Measurements from ENCODE around the gene SIGLEC6. TPM values are rescaled to one million over a fixed set of nuclear protein-coding genes. Genes with fewer than 3 reads are reported as not detected.
"Not testable (repeated sequence)": the region's sequence is repeated elsewhere in the genome, so short reads cannot be mapped to it uniquely, and the experiment has no call there.

The SIGLEC6 gene
- total RNA-seq, 1 donor, result not detected

- peaks cover 3% of the 10 kb centered on the region for H3K27me3 ChIP-seq (ENCODE audit: insufficient read depth, low read length)
- TF ChIP-seq, protein P1, sequence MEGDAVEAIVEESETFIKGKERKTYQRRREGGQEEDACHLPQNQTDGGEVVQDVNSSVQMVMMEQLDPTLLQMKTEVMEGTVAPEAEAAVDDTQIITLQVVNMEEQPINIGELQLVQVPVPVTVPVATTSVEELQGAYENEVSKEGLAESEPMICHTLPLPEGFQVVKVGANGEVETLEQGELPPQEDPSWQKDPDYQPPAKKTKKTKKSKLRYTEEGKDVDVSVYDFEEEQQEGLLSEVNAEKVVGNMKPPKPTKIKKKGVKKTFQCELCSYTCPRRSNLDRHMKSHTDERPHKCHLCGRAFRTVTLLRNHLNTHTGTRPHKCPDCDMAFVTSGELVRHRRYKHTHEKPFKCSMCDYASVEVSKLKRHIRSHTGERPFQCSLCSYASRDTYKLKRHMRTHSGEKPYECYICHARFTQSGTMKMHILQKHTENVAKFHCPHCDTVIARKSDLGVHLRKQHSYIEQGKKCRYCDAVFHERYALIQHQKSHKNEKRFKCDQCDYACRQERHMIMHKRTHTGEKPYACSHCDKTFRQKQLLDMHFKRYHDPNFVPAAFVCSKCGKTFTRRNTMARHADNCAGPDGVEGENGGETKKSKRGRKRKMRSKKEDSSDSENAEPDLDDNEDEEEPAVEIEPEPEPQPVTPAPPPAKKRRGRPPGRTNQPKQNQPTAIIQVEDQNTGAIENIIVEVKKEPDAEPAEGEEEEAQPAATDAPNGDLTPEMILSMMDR (IDR thresholded peaks at IDR 0.05; ENCODE audit: extremely low read depth, low read depth, low read length), result no peak
Observed at GRCh38 chr19:51505904-51506303, 25.6 kb downstream of the SIGLEC6 start.

DNA sequence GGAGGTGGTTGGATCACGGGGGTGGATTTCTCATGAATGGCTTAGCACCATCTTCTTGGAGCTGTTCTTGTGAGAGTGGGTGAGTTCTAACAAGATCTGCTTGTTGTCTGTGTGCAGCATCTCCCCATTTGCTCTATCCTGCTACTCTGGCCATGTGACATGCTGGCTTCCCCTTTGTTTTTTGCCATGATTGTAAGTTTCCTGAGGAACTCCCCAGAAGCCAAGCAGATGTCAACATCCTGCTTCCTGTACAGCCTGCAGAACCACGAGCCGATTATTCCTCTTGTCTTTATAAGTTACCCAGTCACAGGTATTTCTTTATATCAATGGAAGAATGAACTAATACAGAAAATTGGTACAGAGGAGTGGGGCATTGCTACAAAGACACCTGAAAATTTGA lies 27.6 kb downstream of the SIGLEC6 start:
- Histone ChIP-seq H3K27me3 (ENCODE audit: insufficient read depth, low read length) (no peaks in the 10 kb centered on the region), H3K4me3 (ENCODE audit: insufficient read depth, low read length) (no peak overlapping the region), H3K27ac (ENCODE audit: low read depth, low read length) (no peak overlapping the region), H3K79me2 (ENCODE audit: insufficient read depth, low read length) (no peaks in the 10 kb centered on the region), H3K4me2 (ENCODE audit: insufficient read depth, low read length) (no peak overlapping the region), H3K9me3 (ENCODE audit: low read depth, low read length) (no peaks in the 10 kb centered on the region), H3K36me3 (ENCODE audit: insufficient read depth, low read length) (no peaks in the 10 kb centered on the region), H2AFZ (ENCODE audit: low read length) (no peak overlapping the region), H4K20me1 (ENCODE audit: insufficient read depth, low read length) (no peaks in the 10 kb centered on the region), H3K4me1 (ENCODE audit: insufficient read depth, low read length) (no peaks in the 10 kb centered on the region)
- TF ChIP-seq, protein P1 (IDR thresholded peaks at IDR 0.05; ENCODE audit: extremely low read depth, low read depth, low read length), result no peak
- DNase-seq (ENCODE audit: insufficient read length, low spot score, missing footprints), result no peak

More at GRCh38 chr19:51505904-51506303, 25.6 kb downstream of the SIGLEC6 start:
- Histone ChIP-seq H4K20me1 (ENCODE audit: insufficient read depth, low read length) (no peaks in the 10 kb centered on the region), H2AFZ (ENCODE audit: low read length) (no peak overlapping the region), H3K4me2 (ENCODE audit: insufficient read depth, low read length) (no peak overlapping the region), H3K36me3 (ENCODE audit: insufficient read depth, low read length) (no peaks in the 10 kb centered on the region), H3K9me3 (ENCODE audit: low read depth, low read length) (no peaks in the 10 kb centered on the region), H3K27ac (ENCODE audit: low read depth, low read length) (no peak overlapping the region), H3K4me3 (ENCODE audit: insufficient read depth, low read length) (no peak overlapping the region), H3K79me2 (ENCODE audit: insufficient read depth, low read length) (no peaks in the 10 kb centered on the region), H3K4me1 (ENCODE audit: insufficient read depth, low read length) (no peaks in the 10 kb centered on the region)
- DNase-seq (ENCODE audit: insufficient read length, low spot score, missing footprints), result peak; percentile 43

- no peak overlapping the region for H3K27ac ChIP-seq (ENCODE audit: low read depth, low read length)
- H3K4me3 ChIP-seq (ENCODE audit: insufficient read depth, low read length), result no peak overlapping the region
- no peaks in the 10 kb centered on the region for H3K36me3 ChIP-seq (ENCODE audit: insufficient read depth, low read length)
- DNase-seq (ENCODE audit: insufficient read length, low spot score, missing footprints), result peak; percentile 34
- H4K20me1 ChIP-seq (ENCODE audit: insufficient read depth, low read length), result no peaks in the 10 kb centered on the region
- H3K9me3 ChIP-seq (ENCODE audit: low read depth, low read length), result no peaks in the 10 kb centered on the region
- TF ChIP-seq, protein P1 (IDR thresholded peaks at IDR 0.05; ENCODE audit: extremely low read depth, low read depth, low read length), result no peak
- H3K4me1 ChIP-seq (ENCODE audit: insufficient read depth, low read length), result no peaks in the 10 kb centered on the region
- H3K27me3 ChIP-seq (ENCODE audit: insufficient read depth, low read length), result no peaks in the 10 kb centered on the region
- no peak overlapping the region for H2AFZ ChIP-seq (ENCODE audit: low read length)
- no peaks in the 10 kb centered on the region for H3K79me2 ChIP-seq (ENCODE audit: insufficient read depth, low read length)
- no peak overlapping the region for H3K4me2 ChIP-seq (ENCODE audit: insufficient read depth, low read length)
Observed at GRCh38 chr19:51503286-51503817, 28.1 kb downstream of the SIGLEC6 start.

DNA sequence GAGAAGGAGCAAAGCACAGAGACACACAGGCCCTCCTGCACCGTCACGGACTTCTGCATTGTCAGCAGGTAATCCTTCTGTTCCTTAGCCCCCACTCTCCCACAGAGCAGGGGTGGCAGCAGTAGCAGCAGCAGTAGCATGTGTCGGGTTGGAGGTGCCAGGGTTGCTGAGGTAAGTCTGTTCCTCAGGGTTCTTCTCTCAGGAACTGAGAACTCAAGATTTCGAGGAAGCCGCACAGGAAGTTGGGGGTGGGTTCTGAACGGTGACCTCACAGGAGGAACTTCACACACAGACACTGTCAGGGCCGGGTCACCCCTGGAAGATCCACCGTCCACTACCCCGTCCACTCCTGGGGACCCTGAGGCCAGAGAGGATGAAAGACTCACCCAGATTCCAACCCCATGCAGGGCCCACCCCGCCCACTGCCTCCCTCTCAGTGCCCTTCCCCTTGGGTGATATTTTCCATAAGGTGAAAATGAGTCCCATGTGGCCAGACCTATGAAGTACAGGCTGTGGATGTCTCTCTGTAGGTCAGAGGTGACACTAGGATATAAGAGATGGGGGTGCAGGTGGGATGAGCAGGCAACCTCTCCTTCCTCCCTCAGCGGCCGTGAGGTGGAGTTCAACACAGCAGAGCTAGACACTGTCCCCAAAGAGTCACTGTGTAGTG lies 29.7 kb downstream of the SIGLEC6 start, which contains the start of gene SIGLEC12:
SIGLEC12 (minus strand) TSS at position 207 of the 670 bp plus-strand sequence; CDS start at position 140, 67 bp downstream.
- no peak within 1 kb of the TSS for H3K4me2 ChIP-seq (ENCODE audit: insufficient read depth, low read length)

GRCh38 chr19:51500931-51501330 lies 30.5 kb downstream of the SIGLEC6 start:
- not testable (repeated sequence) for H3K9me3 ChIP-seq (ENCODE audit: low read depth, low read length); H3K4me2 ChIP-seq (ENCODE audit: insufficient read depth, low read length); H3K27ac ChIP-seq (ENCODE audit: low read depth, low read length); H3K4me3 ChIP-seq (ENCODE audit: insufficient read depth, low read length); H4K20me1 ChIP-seq (ENCODE audit: insufficient read depth, low read length); H3K79me2 ChIP-seq (ENCODE audit: insufficient read depth, low read length); H2AFZ ChIP-seq (ENCODE audit: low read length); DNase-seq (ENCODE audit: insufficient read length, low spot score, missing footprints); H3K4me1 ChIP-seq (ENCODE audit: insufficient read depth, low read length); H3K27me3 ChIP-seq (ENCODE audit: insufficient read depth, low read length); H3K36me3 ChIP-seq (ENCODE audit: insufficient read depth, low read length)

More for the DNA sequence above, 29.7 kb downstream of the SIGLEC6 start, which contains the start of gene SIGLEC12:
- H3K4me1 ChIP-seq (ENCODE audit: insufficient read depth, low read length), result no peaks in the 10 kb centered on the region
- no peaks in the 10 kb centered on the region for H3K9me3 ChIP-seq (ENCODE audit: low read depth, low read length)
- TF ChIP-seq, protein P1 (IDR thresholded peaks at IDR 0.05; ENCODE audit: extremely low read depth, low read depth, low read length), result no peak
- H3K27me3 ChIP-seq (ENCODE audit: insufficient read depth, low read length), result no peaks in the 10 kb centered on the region
- H4K20me1 ChIP-seq (ENCODE audit: insufficient read depth, low read length), result no peaks in the 10 kb centered on the region
- no peak within 1 kb of the TSS for H3K4me3 ChIP-seq (ENCODE audit: insufficient read depth, low read length)
- no peaks in the 10 kb centered on the region for H3K79me2 ChIP-seq (ENCODE audit: insufficient read depth, low read length)
- no peaks in the 10 kb centered on the region for H3K36me3 ChIP-seq (ENCODE audit: insufficient read depth, low read length)
- H3K27ac ChIP-seq (ENCODE audit: low read depth, low read length), result no peak within 1 kb of the TSS
- H2AFZ ChIP-seq (ENCODE audit: low read length), result no peak within 1 kb of the TSS
- no peak for DNase-seq (ENCODE audit: insufficient read length, low spot score, missing footprints)
